ENCODE data around the gene EIF4E.

EIF4E gene

DNA sequence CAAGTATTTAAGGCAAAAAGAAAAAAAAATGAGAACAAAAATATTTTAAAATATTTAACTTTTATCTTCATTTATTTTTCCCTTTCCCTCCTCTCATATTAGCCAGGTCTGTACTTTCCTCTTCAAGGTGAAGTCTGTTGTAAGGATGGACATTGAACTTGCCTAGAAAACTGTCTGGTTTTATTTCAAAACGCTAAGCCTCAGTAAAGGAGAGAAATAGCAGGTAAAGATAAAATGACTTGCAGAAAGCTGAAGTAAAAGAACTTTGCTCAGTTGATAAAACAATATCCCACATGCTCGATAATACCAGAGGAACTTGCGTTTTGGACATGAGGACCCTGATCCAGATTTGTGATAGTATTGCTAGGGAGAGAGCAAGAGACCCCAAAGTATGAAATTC, 38.0 kb upstream of the EIF4E start:
- ChIA-PET POLR2A (no interaction called here), CTCF (no interaction called here)
- no peak for DNase-seq (ENCODE audit: extremely low spot score)
- TF ChIP-seq NFRKB (IDR thresholded peaks at IDR 0.05) = no peak
- no peak for TF ChIP-seq FOXM1 (IDR thresholded peaks at IDR 0.05; ENCODE audit: borderline replicate concordance)
- TF ChIP-seq, protein P1, sequence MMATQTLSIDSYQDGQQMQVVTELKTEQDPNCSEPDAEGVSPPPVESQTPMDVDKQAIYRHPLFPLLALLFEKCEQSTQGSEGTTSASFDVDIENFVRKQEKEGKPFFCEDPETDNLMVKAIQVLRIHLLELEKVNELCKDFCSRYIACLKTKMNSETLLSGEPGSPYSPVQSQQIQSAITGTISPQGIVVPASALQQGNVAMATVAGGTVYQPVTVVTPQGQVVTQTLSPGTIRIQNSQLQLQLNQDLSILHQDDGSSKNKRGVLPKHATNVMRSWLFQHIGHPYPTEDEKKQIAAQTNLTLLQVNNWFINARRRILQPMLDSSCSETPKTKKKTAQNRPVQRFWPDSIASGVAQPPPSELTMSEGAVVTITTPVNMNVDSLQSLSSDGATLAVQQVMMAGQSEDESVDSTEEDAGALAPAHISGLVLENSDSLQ (IDR thresholded peaks at IDR 0.05) = no peak
- TF ChIP-seq FOXA1 (IDR thresholded peaks at IDR 0.05) = no peak
- no peak for TF ChIP-seq ARNT (IDR thresholded peaks at IDR 0.05)
- no peak for TF ChIP-seq CTBP1 (IDR thresholded peaks at IDR 0.05; ENCODE audit: borderline replicate concordance)
- TF ChIP-seq FOXK2 (IDR thresholded peaks at IDR 0.05) = no peak

DNA sequence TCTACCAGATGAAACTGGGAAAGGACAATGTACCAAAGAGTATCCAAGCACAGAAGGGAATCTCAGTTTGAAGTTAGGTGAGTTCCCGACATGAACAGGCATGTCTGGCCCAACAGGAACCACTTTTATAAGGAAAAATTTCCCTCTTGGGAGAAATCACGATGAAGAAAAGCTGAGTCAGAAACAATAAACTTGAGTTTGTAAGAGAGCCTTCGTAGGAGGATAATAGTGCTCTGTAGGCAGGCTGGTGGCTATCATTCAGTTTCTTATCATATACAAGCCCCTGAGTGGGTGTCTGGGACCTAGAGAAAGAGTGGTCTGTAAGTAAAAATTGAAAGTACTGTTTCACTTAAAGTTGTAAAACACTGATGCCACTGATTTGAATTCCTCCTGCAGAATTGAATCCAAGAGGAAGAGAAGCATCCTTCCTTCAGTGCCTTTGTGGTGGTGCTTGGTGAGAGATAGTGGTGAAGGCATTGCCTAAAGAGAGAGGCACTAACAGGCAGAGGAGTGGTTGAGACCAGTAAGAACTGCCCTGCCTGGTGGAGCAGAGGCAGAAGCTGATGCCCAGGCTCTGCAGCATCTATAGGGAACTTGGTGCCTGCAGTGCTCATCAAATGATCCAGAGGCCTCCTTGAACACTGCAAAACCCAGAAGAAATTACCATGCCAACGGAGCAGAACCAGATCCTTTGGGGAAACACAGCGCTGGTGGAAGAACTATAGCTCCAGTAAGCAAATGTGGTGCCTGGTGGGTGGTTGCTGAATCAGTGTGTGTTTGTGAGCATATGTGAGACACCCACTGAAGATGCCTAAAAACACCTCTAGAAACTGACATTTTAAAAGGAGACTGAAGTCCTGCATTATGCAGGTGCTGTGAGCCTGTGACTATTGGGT, 34.9 kb upstream of the EIF4E start:
- TF ChIP-seq CTBP1 (IDR thresholded peaks at IDR 0.05; ENCODE audit: borderline replicate concordance) (no peak), SP1 (IDR thresholded peaks at IDR 0.05) (no peak), NFRKB (IDR thresholded peaks at IDR 0.05) (no peak), FOXK2 (IDR thresholded peaks at IDR 0.05) (no peak), ZNF384 (IDR thresholded peaks at IDR 0.05) (no peak), FOXM1 (IDR thresholded peaks at IDR 0.05; ENCODE audit: borderline replicate concordance) (no peak), ELF4 (IDR thresholded peaks at IDR 0.05) (no peak), LEF1 (IDR thresholded peaks at IDR 0.05; ENCODE audit: borderline replicate concordance) (no peak), SUZ12 (IDR thresholded peaks at IDR 0.05) (no peak), BHLHE40 (IDR thresholded peaks at IDR 0.05; ENCODE audit: borderline replicate concordance) (no peak), HDGF (IDR thresholded peaks at IDR 0.05; ENCODE audit: borderline replicate concordance) (no peak)
- no peak for DNase-seq (ENCODE audit: extremely low spot score)
- ChIA-PET CTCF (no interaction called here), POLR2A (no interaction called here)

DNA sequence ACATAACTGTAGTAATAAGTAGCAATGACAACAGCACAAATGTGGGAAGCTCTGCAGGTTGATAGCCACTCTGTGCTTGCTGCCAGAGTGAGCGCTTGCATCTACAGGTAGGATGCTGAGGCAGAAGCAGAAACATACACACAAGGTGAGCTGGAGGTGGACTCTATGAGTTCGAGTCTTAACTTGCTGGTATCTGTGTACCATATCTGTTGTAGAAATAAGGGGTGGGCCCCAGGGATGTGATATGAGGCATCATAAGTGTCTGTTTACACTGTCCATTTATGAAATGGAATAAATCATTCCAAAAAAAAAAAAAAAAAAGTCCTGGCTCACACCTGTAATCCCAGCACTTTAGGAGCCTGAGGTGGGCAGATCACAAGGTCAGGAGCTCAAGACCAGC, 32.8 kb upstream of the EIF4E start:
- CTCF ChIA-PET = interaction anchor here (0.6 kb wide), 1 partner anchor 23 kb away, joined by 3 read pairs; no protein-coding TSS in a partner anchor
- no peak for DNase-seq (ENCODE audit: extremely low spot score)
- TF ChIP-seq TARDBP (IDR thresholded peaks at IDR 0.05) (no peak), SUZ12 (IDR thresholded peaks at IDR 0.05) (no peak), ZNF384 (IDR thresholded peaks at IDR 0.05) (no peak), FOXK2 (IDR thresholded peaks at IDR 0.05) (no peak)
- POLR2A ChIA-PET = interaction anchor here (0.6 kb wide), 1 partner anchor 34 kb away, joined by 3 read pairs; no protein-coding TSS in a partner anchor

DNA sequence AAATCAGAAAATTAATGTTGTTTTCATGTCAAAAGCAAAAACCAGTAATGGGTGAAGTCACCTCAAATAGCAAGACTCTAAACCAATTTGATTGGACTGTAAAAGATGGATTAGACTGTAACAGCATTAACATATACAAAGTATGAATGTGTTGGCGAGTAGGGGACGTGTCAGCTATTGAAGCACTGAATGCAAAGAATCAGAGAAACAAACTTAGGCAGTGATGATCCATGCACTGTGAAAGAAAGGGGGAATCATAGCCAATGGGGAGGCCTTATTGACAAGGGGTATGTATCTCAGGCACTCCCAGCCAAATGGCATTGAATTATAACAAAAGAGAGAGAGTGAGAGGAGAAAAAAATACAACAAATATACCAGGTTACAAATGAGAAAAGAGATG, 30.5 kb upstream of the EIF4E start:
- TF ChIP-seq, protein P1 (IDR thresholded peaks at IDR 0.05) = no peak
- TF ChIP-seq BHLHE40 (IDR thresholded peaks at IDR 0.05; ENCODE audit: borderline replicate concordance) (no peak), ZNF384 (IDR thresholded peaks at IDR 0.05) (no peak), ELF4 (IDR thresholded peaks at IDR 0.05) (no peak), SUZ12 (IDR thresholded peaks at IDR 0.05) (no peak), TARDBP (IDR thresholded peaks at IDR 0.05) (no peak), FOXM1 (IDR thresholded peaks at IDR 0.05; ENCODE audit: borderline replicate concordance) (no peak), LEF1 (IDR thresholded peaks at IDR 0.05; ENCODE audit: borderline replicate concordance) (no peak), NFRKB (IDR thresholded peaks at IDR 0.05) (no peak), ARNT (IDR thresholded peaks at IDR 0.05) (no peak), FOXA1 (IDR thresholded peaks at IDR 0.05) (no peak), CTBP1 (IDR thresholded peaks at IDR 0.05; ENCODE audit: borderline replicate concordance) (no peak), FOXK2 (IDR thresholded peaks at IDR 0.05) (no peak), SP1 (IDR thresholded peaks at IDR 0.05) (no peak)
- POLR2A ChIA-PET = no interaction called here

DNA sequence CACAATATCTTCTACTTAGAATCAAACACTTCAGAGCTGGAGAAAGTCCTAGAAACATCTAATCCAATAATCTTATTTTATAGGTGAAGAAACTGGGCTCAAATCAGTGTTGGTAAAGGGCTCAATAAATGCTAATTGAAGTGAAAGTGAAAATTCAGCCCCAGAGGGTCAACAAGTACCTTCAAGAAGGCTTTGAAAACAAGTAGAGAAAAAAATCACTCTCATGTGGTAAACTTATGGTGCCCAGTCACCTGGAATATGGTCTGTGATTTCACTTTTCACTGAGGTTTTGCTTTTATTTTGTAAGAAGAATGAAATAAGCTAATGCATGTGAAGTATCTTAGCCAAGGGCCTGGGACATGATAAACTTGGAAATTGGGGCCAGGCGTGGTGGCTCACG, 29.1 kb upstream of the EIF4E start:
- DNase-seq (ENCODE audit: extremely low spot score) = no peak
- TF ChIP-seq FOXK2 (IDR thresholded peaks at IDR 0.05) = no peak
- TF ChIP-seq SUZ12 (IDR thresholded peaks at IDR 0.05) = no peak
- TF ChIP-seq HDGF (IDR thresholded peaks at IDR 0.05; ENCODE audit: borderline replicate concordance) = no peak
- no peak for TF ChIP-seq SP1 (IDR thresholded peaks at IDR 0.05)
- no peak for TF ChIP-seq LEF1 (IDR thresholded peaks at IDR 0.05; ENCODE audit: borderline replicate concordance)
- TF ChIP-seq FOXM1 (IDR thresholded peaks at IDR 0.05; ENCODE audit: borderline replicate concordance) = no peak
- TF ChIP-seq FOXA1 (IDR thresholded peaks at IDR 0.05) = no peak
- no peak for TF ChIP-seq ARNT (IDR thresholded peaks at IDR 0.05)
- TF ChIP-seq TARDBP (IDR thresholded peaks at IDR 0.05) = no peak
- no peak for TF ChIP-seq BHLHE40 (IDR thresholded peaks at IDR 0.05; ENCODE audit: borderline replicate concordance)
- no peak for TF ChIP-seq ZNF384 (IDR thresholded peaks at IDR 0.05)
- POLR2A ChIA-PET = no interaction called here
- CTCF ChIA-PET = no interaction called here

More for the DNA sequence above, 30.5 kb upstream of the EIF4E start:
- CTCF ChIA-PET = no interaction called here
- no peak for DNase-seq (ENCODE audit: extremely low spot score)

DNA sequence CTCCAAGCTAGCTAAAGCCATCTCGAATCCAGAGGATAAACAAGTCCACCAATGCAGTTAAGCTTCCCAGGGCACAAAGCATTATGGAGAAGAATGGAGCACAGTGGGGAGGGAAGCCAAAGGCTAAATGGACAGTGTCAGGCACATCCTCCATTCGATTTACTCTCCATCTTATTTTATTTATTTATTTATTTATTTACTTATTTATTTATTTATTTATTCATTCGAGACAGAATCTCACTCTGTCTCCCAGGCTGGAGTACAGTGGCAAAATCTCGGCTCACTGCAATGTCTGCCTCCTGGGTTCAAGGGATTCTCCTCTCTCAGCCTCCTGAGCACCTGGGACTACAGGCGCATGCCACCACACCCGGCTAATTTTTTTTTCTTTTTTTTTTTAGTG, 26.3 kb upstream of the EIF4E start:
- no peak for DNase-seq (ENCODE audit: extremely low spot score)
- POLR2A ChIA-PET = no interaction called here
- CTCF ChIA-PET = no interaction called here
- TF ChIP-seq FOXK2 (IDR thresholded peaks at IDR 0.05) (no peak), CTBP1 (IDR thresholded peaks at IDR 0.05; ENCODE audit: borderline replicate concordance) (no peak), LEF1 (IDR thresholded peaks at IDR 0.05; ENCODE audit: borderline replicate concordance) (no peak), HDGF (IDR thresholded peaks at IDR 0.05; ENCODE audit: borderline replicate concordance) (no peak), TARDBP (IDR thresholded peaks at IDR 0.05) (no peak), SUZ12 (IDR thresholded peaks at IDR 0.05) (no peak), SP1 (IDR thresholded peaks at IDR 0.05) (no peak), FOXM1 (IDR thresholded peaks at IDR 0.05; ENCODE audit: borderline replicate concordance) (no peak), ARNT (IDR thresholded peaks at IDR 0.05) (no peak), ZNF384 (IDR thresholded peaks at IDR 0.05) (no peak), NFRKB (IDR thresholded peaks at IDR 0.05) (no peak), L3MBTL2 (conservative IDR thresholded peaks at IDR 0.05) (no peak)
- TF ChIP-seq, protein P1 (IDR thresholded peaks at IDR 0.05) = no peak
